GM12875 (cell line): Measurements from ENCODE around the gene MICALL1.

Experiments used
- H3K4me3 ChIP-seq: one replicate; pipeline ENCODE4 v1.5.1; 2011; ENCODE audit warnings: low read depth, low read length, control low read depth
- TF ChIP-seq, protein P1 (sequence below): IDR thresholded peaks from 2 replicates; pipeline ENCODE4 v1.5.1; 2011; ENCODE audit warnings: low read depth, mild to moderate bottlenecking, control low read depth, inconsistent platforms, low read length, moderate library complexity, borderline replicate concordance; ENCODE audit not compliant: insufficient read depth

Gene MICALL1

DNA sequence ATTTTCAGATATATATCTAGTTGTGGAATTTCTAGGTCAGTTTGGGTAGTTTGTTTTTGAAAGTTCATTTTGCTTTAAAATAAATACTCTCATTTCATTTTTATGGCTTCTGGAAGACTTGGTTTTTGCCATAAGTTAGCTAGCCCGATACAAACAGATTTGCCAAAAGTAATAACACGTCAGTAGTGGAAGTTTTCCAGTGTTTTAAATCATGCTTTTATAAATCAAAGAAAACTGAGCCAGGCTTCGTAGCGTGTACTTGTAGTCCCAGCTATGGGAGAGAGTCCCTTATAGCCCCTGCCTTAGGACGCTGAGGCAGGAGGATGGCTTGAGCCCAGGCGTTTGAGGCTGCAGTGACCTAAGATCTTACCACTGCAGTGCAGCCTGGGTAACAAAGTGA, 21.7 kb upstream of the MICALL1 start:
- H3K4me3 ChIP-seq = no peak overlapping the region
- TF ChIP-seq, protein P1, sequence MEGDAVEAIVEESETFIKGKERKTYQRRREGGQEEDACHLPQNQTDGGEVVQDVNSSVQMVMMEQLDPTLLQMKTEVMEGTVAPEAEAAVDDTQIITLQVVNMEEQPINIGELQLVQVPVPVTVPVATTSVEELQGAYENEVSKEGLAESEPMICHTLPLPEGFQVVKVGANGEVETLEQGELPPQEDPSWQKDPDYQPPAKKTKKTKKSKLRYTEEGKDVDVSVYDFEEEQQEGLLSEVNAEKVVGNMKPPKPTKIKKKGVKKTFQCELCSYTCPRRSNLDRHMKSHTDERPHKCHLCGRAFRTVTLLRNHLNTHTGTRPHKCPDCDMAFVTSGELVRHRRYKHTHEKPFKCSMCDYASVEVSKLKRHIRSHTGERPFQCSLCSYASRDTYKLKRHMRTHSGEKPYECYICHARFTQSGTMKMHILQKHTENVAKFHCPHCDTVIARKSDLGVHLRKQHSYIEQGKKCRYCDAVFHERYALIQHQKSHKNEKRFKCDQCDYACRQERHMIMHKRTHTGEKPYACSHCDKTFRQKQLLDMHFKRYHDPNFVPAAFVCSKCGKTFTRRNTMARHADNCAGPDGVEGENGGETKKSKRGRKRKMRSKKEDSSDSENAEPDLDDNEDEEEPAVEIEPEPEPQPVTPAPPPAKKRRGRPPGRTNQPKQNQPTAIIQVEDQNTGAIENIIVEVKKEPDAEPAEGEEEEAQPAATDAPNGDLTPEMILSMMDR = no peak

DNA sequence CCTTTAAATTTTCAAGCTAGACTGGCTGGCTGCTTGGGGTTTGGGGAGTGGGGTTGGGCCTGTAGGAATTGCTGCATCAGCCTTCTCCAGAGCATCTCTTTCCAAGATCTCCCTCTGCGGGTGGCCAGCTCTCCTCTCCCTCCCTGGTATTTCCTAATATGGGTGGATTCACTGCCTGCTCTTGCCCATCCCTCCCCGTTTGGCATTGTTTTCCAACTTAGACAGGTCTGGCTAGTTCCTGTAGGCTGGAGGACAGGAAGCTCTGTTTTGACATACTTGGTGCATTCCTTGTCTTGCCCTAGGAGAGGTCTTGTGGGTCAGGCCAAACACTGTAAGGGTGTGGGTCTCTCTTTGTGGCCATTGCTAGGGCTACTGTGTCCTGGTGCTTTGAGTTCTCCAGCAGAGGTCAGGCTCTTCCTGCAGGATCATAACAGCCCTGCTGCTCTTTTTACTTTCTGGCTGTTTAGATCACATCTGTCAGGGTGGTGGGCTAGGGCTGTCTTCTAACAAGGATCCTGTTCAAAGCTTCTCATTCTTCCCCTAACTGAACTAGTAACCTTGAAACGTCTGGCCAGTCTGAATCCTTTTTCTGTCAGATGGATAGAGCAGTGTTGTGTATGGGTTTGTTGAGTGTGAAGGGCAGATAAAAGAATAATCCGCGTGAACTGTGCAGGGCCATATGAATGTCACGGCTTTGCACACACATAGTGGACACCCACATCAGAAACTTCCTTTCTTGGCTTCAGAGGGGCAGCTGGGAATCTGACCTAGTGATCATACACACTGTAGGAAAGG, 18.3 kb upstream of the MICALL1 start:
- TF ChIP-seq, protein P1 = no peak
- H3K4me3 ChIP-seq = no peak overlapping the region

DNA sequence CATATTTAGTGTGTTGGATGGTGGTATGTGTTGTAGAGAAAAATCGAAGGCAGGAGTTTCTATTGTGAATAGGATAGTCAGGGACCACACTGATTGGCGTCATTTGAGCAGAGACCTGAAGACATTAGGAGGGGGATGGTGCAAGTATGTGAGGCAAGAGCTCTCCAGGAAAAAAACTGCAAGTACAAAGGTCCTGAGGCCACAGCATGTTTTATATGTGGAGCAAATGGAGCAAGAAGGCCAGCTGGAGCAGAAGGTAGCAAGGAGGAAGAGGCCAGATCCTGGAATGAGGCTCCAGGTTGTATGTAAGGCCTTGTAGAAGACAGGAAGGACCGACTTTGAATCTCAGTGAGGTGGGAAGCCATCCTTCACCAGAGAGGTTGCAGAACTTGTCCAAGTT, 14.2 kb upstream of the MICALL1 start:
- no peak overlapping the region for H3K4me3 ChIP-seq
- TF ChIP-seq, protein P1 = no peak

DNA sequence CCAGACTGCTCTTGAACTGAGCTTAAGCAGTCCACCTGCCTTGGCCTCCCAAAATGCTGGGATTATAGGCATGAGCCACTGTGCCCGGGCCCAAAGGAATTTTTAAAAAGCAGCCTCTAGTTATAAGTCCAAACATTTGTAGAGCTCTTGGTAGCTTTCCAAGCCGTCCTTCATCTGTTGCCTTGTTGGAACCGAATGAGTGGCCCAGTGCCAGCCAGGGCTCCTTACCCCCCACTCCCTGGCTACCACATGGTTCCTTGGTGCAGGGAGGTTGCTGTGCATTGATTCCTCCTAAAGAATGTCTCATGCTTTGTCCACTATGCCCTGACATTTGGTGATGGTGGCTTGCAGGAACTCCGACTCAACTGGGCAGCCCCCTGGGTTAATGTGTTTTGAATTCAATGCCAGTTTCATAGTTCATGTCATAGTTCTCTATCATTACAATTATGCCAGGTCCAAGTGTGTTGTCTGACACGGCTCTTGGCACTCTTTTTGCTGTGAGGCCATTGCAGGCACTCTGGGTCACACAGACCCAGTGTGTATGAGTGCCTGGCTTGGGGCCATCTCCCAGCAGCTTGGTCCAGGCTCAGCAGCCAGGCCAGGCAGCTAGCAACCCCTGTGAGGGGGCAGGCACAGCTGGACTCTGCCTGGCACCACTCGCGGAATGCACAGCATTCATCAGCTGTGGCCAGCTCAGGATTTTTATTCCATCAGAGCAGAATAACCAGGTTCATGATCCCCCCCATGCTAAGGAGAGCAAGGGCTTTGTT, 13.3 kb upstream of the MICALL1 start:
- no peak overlapping the region for H3K4me3 ChIP-seq
- TF ChIP-seq, protein P1 = no peak

DNA sequence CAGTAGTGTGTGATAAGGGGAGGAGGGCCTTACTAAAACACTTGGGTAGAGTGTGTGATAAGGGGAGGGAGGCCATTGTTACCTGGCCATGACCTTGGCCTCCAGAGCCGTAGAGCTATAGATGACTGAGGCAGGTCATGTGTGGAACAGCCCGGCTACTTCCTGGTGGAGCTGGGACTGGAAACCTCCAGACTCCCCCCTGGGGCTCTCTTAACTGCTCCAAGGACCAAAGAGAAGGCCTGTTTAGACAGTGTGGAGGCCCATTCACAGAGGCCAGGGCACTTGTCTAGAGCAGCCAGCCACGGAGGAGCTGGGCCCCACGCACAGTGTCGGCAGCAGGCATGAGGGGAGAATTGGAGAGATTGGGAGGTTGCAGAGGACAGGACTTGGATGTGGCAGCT, 12.5 kb upstream of the MICALL1 start:
- H3K4me3 ChIP-seq = no peak overlapping the region
- TF ChIP-seq, protein P1 = no peak

DNA sequence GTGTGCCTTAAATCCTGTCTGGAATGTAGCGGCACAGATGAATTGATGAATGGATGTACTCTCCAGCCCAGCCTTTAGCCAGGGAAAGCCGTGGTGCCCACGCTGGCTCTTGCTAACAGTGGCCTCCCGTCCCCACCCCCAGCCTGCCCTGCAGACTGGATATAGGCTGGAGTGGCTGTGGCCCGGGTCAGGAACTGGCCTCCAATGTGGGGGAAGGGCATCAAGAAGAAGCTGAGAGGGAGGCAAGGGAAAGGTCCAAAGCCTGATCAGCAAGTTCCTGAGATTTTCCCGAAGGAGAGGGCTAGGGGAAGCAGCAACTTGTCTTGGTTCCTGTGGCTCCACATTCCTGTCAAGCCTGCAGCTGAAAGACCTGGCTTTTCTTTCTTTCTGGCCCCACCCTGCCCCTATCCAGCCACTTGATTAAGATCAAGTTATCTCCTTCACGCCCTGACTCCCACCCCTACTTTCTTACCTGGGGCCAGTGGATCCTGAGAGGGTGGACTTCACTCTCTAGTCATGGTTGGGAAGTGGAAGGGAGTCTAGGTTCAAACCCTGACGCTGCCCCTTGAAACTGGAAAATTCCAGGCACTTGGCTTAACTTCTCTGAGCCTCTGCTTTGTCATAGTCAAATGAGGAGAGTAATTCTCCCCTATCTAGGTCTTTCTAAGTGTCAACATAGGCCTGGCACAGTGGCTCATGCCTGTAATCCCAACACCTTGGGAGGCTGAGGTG, 11.0 kb upstream of the MICALL1 start:
- no peak overlapping the region for H3K4me3 ChIP-seq
- TF ChIP-seq, protein P1 = no peak
